ENCODE measurements around the gene KRTAP10-12.

KRTAP10-12 gene

GRCh38 chr21:44710756-44711326 is 13.9 kb downstream of the KRTAP10-12 start:
- TF ChIP-seq, protein P1, sequence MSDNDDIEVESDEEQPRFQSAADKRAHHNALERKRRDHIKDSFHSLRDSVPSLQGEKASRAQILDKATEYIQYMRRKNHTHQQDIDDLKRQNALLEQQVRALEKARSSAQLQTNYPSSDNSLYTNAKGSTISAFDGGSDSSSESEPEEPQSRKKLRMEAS (IDR thresholded peaks at IDR 0.05) = peak; percentile 40
- TF ChIP-seq FOXM1 (IDR thresholded peaks at IDR 0.05; ENCODE audit: borderline replicate concordance, low read depth) = no peak

DNA sequence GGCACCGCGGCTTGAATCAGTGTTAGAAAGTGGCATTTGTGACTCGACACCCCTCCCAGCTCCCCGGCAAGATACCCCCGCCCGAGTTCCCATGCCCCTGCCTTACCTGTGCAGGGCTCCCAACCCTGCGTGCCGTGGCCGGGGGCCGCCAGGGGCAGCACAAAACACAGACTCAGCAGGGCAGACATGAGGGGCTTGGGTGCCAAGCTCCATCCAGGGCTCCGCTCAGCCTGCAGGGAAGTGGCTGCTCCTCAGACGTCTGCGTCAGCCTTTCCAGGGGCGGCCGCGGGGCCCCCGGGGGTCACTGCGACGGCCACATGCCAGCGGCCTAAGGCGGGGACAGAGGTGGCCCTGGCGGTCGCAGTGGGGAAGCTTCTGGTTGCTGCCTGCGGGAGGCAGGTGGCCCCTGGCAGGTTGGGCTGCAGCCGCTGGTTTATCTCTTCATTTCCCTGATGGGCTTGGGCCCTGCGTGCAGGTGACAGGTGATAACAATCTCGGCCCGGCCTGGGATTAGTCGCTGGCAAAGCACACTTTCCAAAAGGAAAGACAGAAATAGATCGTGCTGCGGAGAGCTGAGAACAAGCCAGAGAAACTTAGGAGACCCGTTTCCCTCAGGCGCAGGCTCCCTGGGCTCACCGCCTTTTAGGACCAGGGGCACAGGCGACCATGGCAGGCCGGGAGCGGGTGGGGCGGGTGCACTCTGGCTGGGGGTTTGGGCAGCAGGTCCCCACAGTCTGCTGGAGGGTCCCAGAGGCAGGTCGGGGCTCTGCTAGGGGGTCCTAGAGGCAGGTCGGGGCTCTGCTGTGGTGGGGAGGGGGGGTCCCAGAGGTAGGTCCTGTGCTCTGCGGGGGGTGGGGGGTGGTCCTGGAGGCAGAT is 14.6 kb downstream of the KRTAP10-12 start, which contains the start of gene TSPEAR:
TSPEAR (minus strand) TSS at position 246 of the 876 bp plus-strand sequence; CDS start at position 188, 58 bp downstream.
- TF ChIP-seq NFIC (IDR thresholded peaks at IDR 0.05) (no peak), ZBTB7A (IDR thresholded peaks at IDR 0.05; ENCODE audit: low read depth) (peak; percentile 48; the same call in 1 of the 2 replicates), USF1 (IDR thresholded peaks at IDR 0.05) (no peak), EGR1 (IDR thresholded peaks at IDR 0.05) (no peak), CEBPB (IDR thresholded peaks at IDR 0.05) (no peak), TAF1 (IDR thresholded peaks at IDR 0.05; ENCODE audit: low read depth) (no peak)
- TF ChIP-seq, protein P2, sequence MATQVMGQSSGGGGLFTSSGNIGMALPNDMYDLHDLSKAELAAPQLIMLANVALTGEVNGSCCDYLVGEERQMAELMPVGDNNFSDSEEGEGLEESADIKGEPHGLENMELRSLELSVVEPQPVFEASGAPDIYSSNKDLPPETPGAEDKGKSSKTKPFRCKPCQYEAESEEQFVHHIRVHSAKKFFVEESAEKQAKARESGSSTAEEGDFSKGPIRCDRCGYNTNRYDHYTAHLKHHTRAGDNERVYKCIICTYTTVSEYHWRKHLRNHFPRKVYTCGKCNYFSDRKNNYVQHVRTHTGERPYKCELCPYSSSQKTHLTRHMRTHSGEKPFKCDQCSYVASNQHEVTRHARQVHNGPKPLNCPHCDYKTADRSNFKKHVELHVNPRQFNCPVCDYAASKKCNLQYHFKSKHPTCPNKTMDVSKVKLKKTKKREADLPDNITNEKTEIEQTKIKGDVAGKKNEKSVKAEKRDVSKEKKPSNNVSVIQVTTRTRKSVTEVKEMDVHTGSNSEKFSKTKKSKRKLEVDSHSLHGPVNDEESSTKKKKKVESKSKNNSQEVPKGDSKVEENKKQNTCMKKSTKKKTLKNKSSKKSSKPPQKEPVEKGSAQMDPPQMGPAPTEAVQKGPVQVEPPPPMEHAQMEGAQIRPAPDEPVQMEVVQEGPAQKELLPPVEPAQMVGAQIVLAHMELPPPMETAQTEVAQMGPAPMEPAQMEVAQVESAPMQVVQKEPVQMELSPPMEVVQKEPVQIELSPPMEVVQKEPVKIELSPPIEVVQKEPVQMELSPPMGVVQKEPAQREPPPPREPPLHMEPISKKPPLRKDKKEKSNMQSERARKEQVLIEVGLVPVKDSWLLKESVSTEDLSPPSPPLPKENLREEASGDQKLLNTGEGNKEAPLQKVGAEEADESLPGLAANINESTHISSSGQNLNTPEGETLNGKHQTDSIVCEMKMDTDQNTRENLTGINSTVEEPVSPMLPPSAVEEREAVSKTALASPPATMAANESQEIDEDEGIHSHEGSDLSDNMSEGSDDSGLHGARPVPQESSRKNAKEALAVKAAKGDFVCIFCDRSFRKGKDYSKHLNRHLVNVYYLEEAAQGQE (IDR thresholded peaks at IDR 0.05; ENCODE audit: low read depth) = no peak

DNA sequence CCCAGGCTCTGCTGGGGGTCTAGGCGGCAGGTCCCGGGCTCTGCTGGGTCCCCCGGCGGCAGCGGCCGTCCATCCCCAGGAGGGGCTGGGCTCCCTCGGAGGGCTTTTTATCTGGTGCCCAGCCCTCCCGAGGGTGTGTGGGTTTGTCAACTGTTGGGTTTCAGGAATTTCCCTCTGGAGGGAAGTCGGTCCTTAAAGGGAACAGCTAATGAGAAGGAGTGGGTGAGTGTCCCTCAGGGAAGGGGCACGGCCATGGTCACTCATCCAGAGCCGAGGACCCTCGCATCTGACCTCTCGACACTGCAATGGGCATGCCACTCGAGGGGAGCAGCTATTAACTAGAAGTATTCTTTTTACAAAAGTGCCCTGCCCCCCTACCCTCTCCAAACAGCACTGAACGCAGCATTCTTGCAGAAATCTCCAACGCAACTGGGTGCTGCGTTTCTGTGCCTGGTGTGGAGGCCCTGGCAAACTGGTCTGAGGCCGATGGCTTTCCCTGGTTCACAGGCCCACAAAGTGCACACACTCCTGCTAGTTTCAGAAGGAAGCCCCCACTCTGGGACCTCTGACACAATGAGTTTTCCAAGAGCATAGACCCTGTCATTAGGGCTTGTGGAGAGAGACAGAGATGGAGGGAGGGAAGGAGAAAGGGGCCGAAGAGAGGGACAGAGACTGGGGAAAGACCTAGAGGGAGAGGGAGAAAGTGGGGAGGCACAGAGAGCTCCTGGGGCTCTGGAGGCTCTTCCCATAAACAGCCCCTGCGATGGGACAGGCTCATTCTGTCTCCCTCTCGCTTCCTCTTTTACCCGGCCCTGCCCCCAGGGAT is 15.4 kb downstream of the KRTAP10-12 start:
- TF ChIP-seq, protein P2 (IDR thresholded peaks at IDR 0.05; ENCODE audit: low read depth) = no peak
- TF ChIP-seq FOXM1 (IDR thresholded peaks at IDR 0.05; ENCODE audit: borderline replicate concordance, low read depth) = no peak
- no peak for TF ChIP-seq EP300 (IDR thresholded peaks at IDR 0.05; ENCODE audit: borderline replicate concordance)
- no peak for TF ChIP-seq NFIC (IDR thresholded peaks at IDR 0.05)
- no peak for TF ChIP-seq TAF1 (IDR thresholded peaks at IDR 0.05; ENCODE audit: low read depth)
- TF ChIP-seq RAD21 (IDR thresholded peaks at IDR 0.05; ENCODE audit: low read depth) = no peak
- TF ChIP-seq ZBTB7A (IDR thresholded peaks at IDR 0.05; ENCODE audit: low read depth) = no peak
- no peak for TF ChIP-seq EGR1 (IDR thresholded peaks at IDR 0.05)
- TF ChIP-seq CREB1 (IDR thresholded peaks at IDR 0.05; ENCODE audit: low read depth) = no peak
- TF ChIP-seq TEAD4 (IDR thresholded peaks at IDR 0.05) = no peak
- no peak for TF ChIP-seq YY1 (IDR thresholded peaks at IDR 0.05; ENCODE audit: low read depth)
- TF ChIP-seq, protein P1 (IDR thresholded peaks at IDR 0.05) = no peak

- TF ChIP-seq TEAD4 (IDR thresholded peaks at IDR 0.05) = no peak
Measured at GRCh38 chr21:44713130-44713529, 16.2 kb downstream of the KRTAP10-12 start.

DNA sequence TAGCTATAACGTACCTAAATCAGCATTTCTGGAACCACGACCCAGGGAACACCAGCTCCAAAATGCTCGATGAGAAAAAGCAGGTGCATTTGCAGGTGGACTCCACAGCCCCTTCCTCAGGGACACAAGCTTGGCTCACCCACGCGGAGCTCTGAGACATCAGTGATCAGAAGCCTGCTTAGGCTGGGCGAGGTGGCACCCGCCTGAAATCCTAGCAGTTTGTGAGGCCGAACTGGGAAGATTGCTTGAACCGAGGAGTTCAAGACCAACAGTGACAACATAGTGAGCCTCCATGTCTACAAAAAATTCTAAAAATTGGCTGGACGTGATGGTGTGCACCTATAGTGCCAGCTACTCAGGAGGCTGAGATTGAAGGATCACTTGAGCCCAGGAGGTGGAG is 16.9 kb downstream of the KRTAP10-12 start:
- TF ChIP-seq TAF1 (IDR thresholded peaks at IDR 0.05; ENCODE audit: low read depth) (no peak), FOXM1 (IDR thresholded peaks at IDR 0.05; ENCODE audit: borderline replicate concordance, low read depth) (no peak)
- TF ChIP-seq, protein P1 (IDR thresholded peaks at IDR 0.05) = no peak
- TF ChIP-seq, protein P2 (IDR thresholded peaks at IDR 0.05; ENCODE audit: low read depth) = no peak

All from Ishikawa (cell line).